CD14-positive monocyte (primary cell): Measurements from ENCODE around the gene CEACAM1. TPM values are rescaled to one million over a fixed set of nuclear protein-coding genes. Genes with fewer than 3 reads are reported as not detected.
"Not testable (repeated sequence)": the region's sequence is repeated elsewhere in the genome, so short reads cannot be mapped to it uniquely, and the experiment has no call there.

Source experiments
- DNase-seq, 3 donors: peaks; one replicate each; pipeline ENCODE4 v3.0.0-alpha.2; 2011 to 2022
- H2AFZ ChIP-seq: 2 replicates; pipeline ENCODE4 v1.6.0; 2012; ENCODE audit warnings: mild to moderate bottlenecking, low read depth, low read length, inconsistent platforms; ENCODE audit not compliant: insufficient read depth, poor library complexity, severe bottlenecking
- H3K27ac ChIP-seq, 2 donors: 1 replicate in 1 of 2; 2 replicates in 1 of 2; pipeline ENCODE4 v1.5.1; 2012 to 2013; ENCODE audit warnings: low read length in 2 of 2, control low read depth in 1 of 2, inconsistent platforms in 1 of 2, low read depth in 1 of 2, mild to moderate bottlenecking in 1 of 2
- H3K27me3 ChIP-seq, 2 donors: one replicate each; pipeline versions ENCODE4 v1.6.0 to v1.6.1; 2011 to 2013; ENCODE audit warnings: low read length in 2 of 2; ENCODE audit not compliant: control insufficient read depth in 2 of 2, insufficient read depth in 2 of 2
- H3K36me3 ChIP-seq, 2 donors: replicated peaks in 1 of 2; 1 replicate in 1 of 2; 2 replicates in 1 of 2; pipeline versions ENCODE4 v1.5.1 to v1.6.1; 2012 to 2013; ENCODE audit warnings: low read length in 2 of 2, control low read depth in 1 of 2, inconsistent platforms in 1 of 2, mild to moderate bottlenecking in 1 of 2; ENCODE audit not compliant: insufficient read depth in 2 of 2, control insufficient read depth in 1 of 2
- H3K4me1 ChIP-seq, 2 donors: 1 replicate in 1 of 2; 2 replicates in 1 of 2; pipeline versions ENCODE4 v1.5.1 to v1.6.1; 2012 to 2013; ENCODE audit warnings: low read length in 2 of 2, control low read depth in 1 of 2, inconsistent platforms in 1 of 2, mild to moderate bottlenecking in 1 of 2, moderate library complexity in 1 of 2; ENCODE audit not compliant: insufficient read depth in 2 of 2, control insufficient read depth in 1 of 2
- H3K4me2 ChIP-seq: replicated peaks from 2 replicates; pipeline ENCODE3; 2012; ENCODE audit warnings: low read length, moderate library complexity, mild to moderate bottlenecking; ENCODE audit not compliant: poor library complexity, severe bottlenecking; ENCODE audit errors: extremely low read depth
- H3K4me3 ChIP-seq, 3 experiments: fragments of 200-600 bp in 1 of 3; sonication (generic) in 1 of 3; replicated peaks in 1 of 3; 1 replicate in 2 of 3; 2 replicates in 1 of 3; pipeline ENCODE4 v1.5.1; 2011 to 2013; ENCODE audit warnings: low read length in 3 of 3, mild to moderate bottlenecking in 3 of 3, control low read depth in 2 of 3, low read depth in 2 of 3, inconsistent platforms in 1 of 3, moderate library complexity in 1 of 3
- H3K79me2 ChIP-seq: 2 replicates; pipeline ENCODE4 v1.6.0; 2012; ENCODE audit warnings: mild to moderate bottlenecking, control low read depth, inconsistent platforms, low read length, moderate library complexity; ENCODE audit not compliant: insufficient read depth
- H3K9ac ChIP-seq: 2 replicates; pipeline ENCODE4 v1.6.0; 2017; ENCODE audit warnings: low read length, mild to moderate bottlenecking; ENCODE audit not compliant: insufficient read depth, poor library complexity, severe bottlenecking
- H3K9me3 ChIP-seq, 2 donors: replicated peaks in 1 of 2; 1 replicate in 1 of 2; 2 replicates in 1 of 2; pipeline versions ENCODE4 v1.5.1 to v1.6.1; 2012 to 2013; ENCODE audit warnings: low read length in 2 of 2, control low read depth in 1 of 2; ENCODE audit not compliant: control insufficient read depth in 1 of 2, insufficient read depth in 1 of 2
- H4K20me1 ChIP-seq: 2 replicates; pipeline ENCODE4 v1.6.0; 2012; ENCODE audit warnings: mild to moderate bottlenecking, low read length, control low read depth, moderate library complexity; ENCODE audit not compliant: insufficient read depth
- H3K27ac Mint-ChIP-seq, 7 donors: one replicate each; pipeline ENCODE4 v1.8.0; 2020; ENCODE audit warnings: mild to moderate bottlenecking in 7 of 7, mixed read lengths in 7 of 7, moderate library complexity in 6 of 7, inconsistent platforms in 2 of 7
- H3K27me3 Mint-ChIP-seq, 3 donors: one replicate each; pipeline ENCODE4 v1.8.0; 2021 to 2022; ENCODE audit warnings: low read depth in 3 of 3, mild to moderate bottlenecking in 3 of 3, mixed read lengths in 3 of 3, moderate library complexity in 3 of 3, inconsistent platforms in 1 of 3
- H3K36me3 Mint-ChIP-seq, 2 donors: one replicate each; pipeline ENCODE4 v1.8.0; 2020; ENCODE audit warnings: mixed read lengths in 2 of 2, inconsistent platforms in 1 of 2, mild to moderate bottlenecking in 1 of 2
- H3K4me1 Mint-ChIP-seq: one replicate; pipeline ENCODE4 v1.8.0; 2020; ENCODE audit warnings: mild to moderate bottlenecking, mixed read lengths
- H3K4me3 Mint-ChIP-seq, 2 donors: one replicate each; pipeline ENCODE4 v1.8.0; 2020; ENCODE audit warnings: mild to moderate bottlenecking in 2 of 2, mixed read lengths in 2 of 2, moderate library complexity in 1 of 2
- H3K9me3 Mint-ChIP-seq, 7 donors: one replicate each; pipeline ENCODE4 v1.8.0; 2020 to 2022; ENCODE audit warnings: mixed read lengths in 7 of 7, mild to moderate bottlenecking in 6 of 7, moderate library complexity in 6 of 7, inconsistent platforms in 2 of 7
- CTCF ChIP-seq: fragments of 200-600 bp; IDR thresholded peaks from one replicate; pipeline ENCODE4 v1.8.0; 2022; ENCODE audit warnings: antibody characterized with exemption, mild to moderate bottlenecking
- WGBS: methylation state at CpG from one replicate; pipeline ENCODE4 v1.1.5; 2013; ENCODE audit warnings: missing lambda C conversion rate; ENCODE audit not compliant: insufficient coverage; 5-methylcytosine and 5-hydroxymethylcytosine counted together
- intact Hi-C, 2 donors: fragments of 100-400 bp; cut with micrococcal nuclease; formaldehyde crosslinking; loops; one replicate each; pipeline versions ENCODE4 v1.15.0 to v1.15.1; 2023
- polyA plus RNA-seq, 3 donors: library from polyadenylated mRNA; depleted of rRNA in 1 of 3; unstranded in 2 of 3; stranded (reverse) in 1 of 3; fragments of 300-500 nt in 2 of 3; fragments of >200 nt in 1 of 3; fragmentation: Illumina TruSeq in 2 of 3; gene quantifications; 1 replicate in 2 of 3; 2 replicates in 1 of 3; pipeline ENCODE4 v1.2.3, GENCODE V29; 2012 to 2021

CEACAM1 gene
- polyA plus RNA-seq, 3 donors: 0.09 to 0.40 (median 0.22) TPM

GRCh38 chr19:42487798-42488178, 40.5 kb downstream of the CEACAM1 start:
- TF ChIP-seq CTCF: no peak
- intact Hi-C loops: no loop called here
- H3K27ac Mint-ChIP-seq: no peak overlapping the region
- no peak for DNase-seq
- no peaks in the 10 kb centered on the region for H3K36me3 ChIP-seq
- no peak overlapping the region for H3K4me3 Mint-ChIP-seq
- H3K4me2 ChIP-seq: no peak overlapping the region
- peaks cover 1 to 13% (median 4%) of the 10 kb centered on the region in 3 donors for H3K27me3 Mint-ChIP-seq
- no peaks in the 10 kb centered on the region for H3K36me3 Mint-ChIP-seq
- H3K79me2 ChIP-seq: no peaks in the 10 kb centered on the region
- no peaks in the 10 kb centered on the region for H3K9me3 Mint-ChIP-seq
- no peak overlapping the region for H2AFZ ChIP-seq
- no peak overlapping the region for H3K9ac ChIP-seq
- no peak overlapping the region for H3K4me3 ChIP-seq
- H3K4me1 ChIP-seq: no peaks in the 10 kb centered on the region
- WGBS: no CpG with 5 or more reads among the region's 3 CpGs
- no peak overlapping the region for H3K27ac ChIP-seq
- H3K27me3 ChIP-seq: peaks cover 0 to 2% of the 10 kb centered on the region in 2 donors
- H4K20me1 ChIP-seq: no peaks in the 10 kb centered on the region
- H3K4me1 Mint-ChIP-seq: no peaks in the 10 kb centered on the region
- H3K9me3 ChIP-seq: no peaks in the 10 kb centered on the region

GRCh38 chr19:42487032-42487797, 41.1 kb downstream of the CEACAM1 start:
- no peaks in the 10 kb centered on the region for H3K79me2 ChIP-seq
- intact Hi-C loops: no loop called here
- Mint-ChIP-seq H3K27me3 (peaks cover 1 to 9% (median 4%) of the 10 kb centered on the region in 3 donors), H3K36me3 (no peaks in the 10 kb centered on the region), H3K9me3 (no peaks in the 10 kb centered on the region), H3K27ac (no peak overlapping the region), H3K4me1 (no peaks in the 10 kb centered on the region), H3K4me3 (no peak overlapping the region)
- H2AFZ ChIP-seq: no peak overlapping the region
- H4K20me1 ChIP-seq: no peaks in the 10 kb centered on the region
- TF ChIP-seq CTCF: no peak
- no peaks in the 10 kb centered on the region for H3K4me1 ChIP-seq
- no peaks in the 10 kb centered on the region for H3K36me3 ChIP-seq
- H3K4me2 ChIP-seq: no peak overlapping the region
- no peak overlapping the region for H3K9ac ChIP-seq
- no peaks in the 10 kb centered on the region for H3K9me3 ChIP-seq
- H3K27ac ChIP-seq: no peak overlapping the region
- no peak overlapping the region for H3K4me3 ChIP-seq
- WGBS: 100% methylated on average over 2 of the region's 3 CpGs
- peaks cover 0 to 2% of the 10 kb centered on the region in 2 donors for H3K27me3 ChIP-seq
- DNase-seq: no peak

- H3K9ac ChIP-seq: not testable (repeated sequence)
- H3K27me3 Mint-ChIP-seq: peaks cover 2 to 11% (median 4%) of the 10 kb centered on the region in 3 donors
Measured at GRCh38 chr19:42485036-42485435, 43.2 kb downstream of the CEACAM1 start.

More at GRCh38 chr19:42485036-42485435, 43.2 kb downstream of the CEACAM1 start:
- H4K20me1 ChIP-seq, H3K36me3 ChIP-seq, H3K27me3 ChIP-seq, H3K79me2 ChIP-seq, H2AFZ ChIP-seq, intact Hi-C loops, H3K27ac Mint-ChIP-seq, H3K36me3 Mint-ChIP-seq, H3K27ac ChIP-seq, H3K4me3 Mint-ChIP-seq, H3K4me3 ChIP-seq, H3K9me3 Mint-ChIP-seq, H3K9me3 ChIP-seq, H3K4me2 ChIP-seq, DNase-seq: not testable (repeated sequence)
- H3K4me1 Mint-ChIP-seq: peaks cover 21% of the 10 kb centered on the region
- WGBS: 100% methylated on average over 2 of the region's 4 CpGs
- peaks cover 21 to 22% of the 10 kb centered on the region in 2 donors for H3K4me1 ChIP-seq
